Measurements from ENCODE around the gene PEX3.

Gene PEX3

GRCh38 chr6:143540192-143540591 lies 89.6 kb downstream of the PEX3 start:
- DNase-seq = no peak
